IMR-90 (cell line): ENCODE data around the gene FAM161A.

ENCODE experiments used
- CEBPB ChIP-seq: IDR thresholded peaks from 2 replicates; pipeline ENCODE4 v1.6.1; 2012; ENCODE audit warnings: low read depth, low read length, improper control_type of control experiment
- ELK1 ChIP-seq: fragments of 150-350 bp; IDR thresholded peaks from 2 replicates; pipeline ENCODE4 v1.6.1; 2016; ENCODE audit warnings: low read depth, mild to moderate bottlenecking, low read length, moderate library complexity, borderline replicate concordance
- FOS ChIP-seq: fragments of 150-350 bp; IDR thresholded peaks from 2 replicates; pipeline ENCODE4 v1.6.1; 2016; ENCODE audit warnings: low read depth, low read length
- MAFK ChIP-seq: IDR thresholded peaks from 2 replicates; pipeline ENCODE4 v1.6.1; 2012; ENCODE audit warnings: low read depth, low read length, improper control_type of control experiment
- MAZ ChIP-seq: IDR thresholded peaks from 2 replicates; pipeline ENCODE4 v1.6.1; 2012; ENCODE audit warnings: low read depth, mild to moderate bottlenecking, low read length, improper control_type of control experiment, moderate library complexity, borderline replicate concordance
- POLR2A ChIP-seq: IDR thresholded peaks from 2 replicates; pipeline ENCODE4 v1.6.1; 2012; ENCODE audit warnings: mild to moderate bottlenecking, low read depth, low read length
- RCOR1 ChIP-seq: IDR thresholded peaks from 2 replicates; pipeline ENCODE4 v1.6.1; 2012; ENCODE audit warnings: mild to moderate bottlenecking, low read length, improper control_type of control experiment; ENCODE audit not compliant: insufficient replicate concordance
- SMC3 ChIP-seq: fragments of 150-350 bp; IDR thresholded peaks from 2 replicates; pipeline ENCODE4 v1.6.1; 2016; ENCODE audit warnings: low read depth, mild to moderate bottlenecking, antibody characterized with exemption, low read length, moderate library complexity
- TF ChIP-seq, protein P1 (sequence below): conservative IDR thresholded peaks from 2 replicates; pipeline ENCODE4 v1.5.1; 2012; ENCODE audit warnings: mild to moderate bottlenecking, low read depth, low read length, improper control_type of control experiment
- TF ChIP-seq, protein P2 (sequence below): fragments of 150-350 bp; IDR thresholded peaks from 2 replicates; pipeline ENCODE4 v1.6.1; 2017; ENCODE audit warnings: mild to moderate bottlenecking, antibody characterized with exemption, low read length, low read depth

GRCh38 chr2:61807036-61807757 lies 46.7 kb downstream of the FAM161A start:
- TF ChIP-seq, protein P1, sequence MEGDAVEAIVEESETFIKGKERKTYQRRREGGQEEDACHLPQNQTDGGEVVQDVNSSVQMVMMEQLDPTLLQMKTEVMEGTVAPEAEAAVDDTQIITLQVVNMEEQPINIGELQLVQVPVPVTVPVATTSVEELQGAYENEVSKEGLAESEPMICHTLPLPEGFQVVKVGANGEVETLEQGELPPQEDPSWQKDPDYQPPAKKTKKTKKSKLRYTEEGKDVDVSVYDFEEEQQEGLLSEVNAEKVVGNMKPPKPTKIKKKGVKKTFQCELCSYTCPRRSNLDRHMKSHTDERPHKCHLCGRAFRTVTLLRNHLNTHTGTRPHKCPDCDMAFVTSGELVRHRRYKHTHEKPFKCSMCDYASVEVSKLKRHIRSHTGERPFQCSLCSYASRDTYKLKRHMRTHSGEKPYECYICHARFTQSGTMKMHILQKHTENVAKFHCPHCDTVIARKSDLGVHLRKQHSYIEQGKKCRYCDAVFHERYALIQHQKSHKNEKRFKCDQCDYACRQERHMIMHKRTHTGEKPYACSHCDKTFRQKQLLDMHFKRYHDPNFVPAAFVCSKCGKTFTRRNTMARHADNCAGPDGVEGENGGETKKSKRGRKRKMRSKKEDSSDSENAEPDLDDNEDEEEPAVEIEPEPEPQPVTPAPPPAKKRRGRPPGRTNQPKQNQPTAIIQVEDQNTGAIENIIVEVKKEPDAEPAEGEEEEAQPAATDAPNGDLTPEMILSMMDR, result no peak
- TF ChIP-seq CEBPB (no peak), MAFK (no peak), POLR2A (no peak), FOS (no peak), RCOR1 (no peak), SMC3 (no peak), ELK1 (no peak), MAZ (no peak)
- TF ChIP-seq, protein P2, sequence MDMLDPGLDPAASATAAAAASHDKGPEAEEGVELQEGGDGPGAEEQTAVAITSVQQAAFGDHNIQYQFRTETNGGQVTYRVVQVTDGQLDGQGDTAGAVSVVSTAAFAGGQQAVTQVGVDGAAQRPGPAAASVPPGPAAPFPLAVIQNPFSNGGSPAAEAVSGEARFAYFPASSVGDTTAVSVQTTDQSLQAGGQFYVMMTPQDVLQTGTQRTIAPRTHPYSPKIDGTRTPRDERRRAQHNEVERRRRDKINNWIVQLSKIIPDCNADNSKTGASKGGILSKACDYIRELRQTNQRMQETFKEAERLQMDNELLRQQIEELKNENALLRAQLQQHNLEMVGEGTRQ, result no peak
